Breast epithelium (tissue), 4 donors: ENCODE data around the gene USP24. TPM values are rescaled to one million over a fixed set of nuclear protein-coding genes. Genes with fewer than 3 reads are reported as not detected.
"Not testable (repeated sequence)": the region's sequence is repeated elsewhere in the genome, so short reads cannot be mapped to it uniquely, and the experiment has no call there.

ENCODE experiments used
- DNase-seq, 2 donors: peaks; one replicate each; pipeline ENCODE4 v3.0.0-alpha.2; 2019; ENCODE audit warnings: low spot score in 2 of 2
- H3K27ac ChIP-seq, 2 donors: fragments of 200-600 bp; sonication (generic) in 1 of 2; one replicate each; pipeline ENCODE4 v1.5.1; 2016 to 2019; ENCODE audit warnings: mild to moderate bottlenecking in 1 of 2
- H3K27me3 ChIP-seq, 2 donors: fragments of 200-600 bp; sonication (generic) in 1 of 2; one replicate each; pipeline versions ENCODE4 v1.5.1 to v1.6.0; 2017 to 2019; ENCODE audit warnings: control low read depth in 1 of 2, mild to moderate bottlenecking in 1 of 2
- H3K36me3 ChIP-seq: fragments of 200-600 bp; one replicate; pipeline ENCODE4 v1.5.1; 2019
- H3K4me1 ChIP-seq, 2 donors: fragments of 200-600 bp; sonication (generic); one replicate each; pipeline ENCODE4 v1.5.1; 2016 to 2019; ENCODE audit warnings: control low read depth in 1 of 2
- H3K4me3 ChIP-seq, 3 donors: fragments of 200-600 bp; sonication (generic); 1 replicate in 2 of 3; 2 replicates in 1 of 3; pipeline ENCODE4 v1.5.1; 2016 to 2019; ENCODE audit warnings: mild to moderate bottlenecking in 3 of 3, moderate library complexity in 2 of 3
- H3K9me3 ChIP-seq, 2 donors: fragments of 200-600 bp; sonication (generic) in 1 of 2; one replicate each; pipeline ENCODE4 v1.5.1; 2016 to 2019; ENCODE audit warnings: control low read depth in 1 of 2
- POLR2A ChIP-seq: fragments of 450-650 bp; IDR thresholded peaks from one replicate; pipeline ENCODE4 v1.6.1; 2016; ENCODE audit warnings: antibody characterized with exemption, mild to moderate bottlenecking, moderate library complexity
- POLR2AphosphoS5 ChIP-seq, 3 donors: sonication (generic); formaldehyde crosslinking; IDR thresholded peaks; one replicate each; pipeline ENCODE4 v1.6.1; 2017; ENCODE audit warnings: antibody characterized with exemption in 3 of 3
- intact Hi-C: fragments of 100-400 bp; cut with DNase I; formaldehyde crosslinking; loops from one replicate; pipeline ENCODE4 v1.15.1; 2023; ENCODE audit warnings: low total_unique reads
- total RNA-seq, 3 donors: library from RNA; depleted of rRNA; stranded (reverse); fragments of >200 nt; gene quantifications; one replicate each; pipeline ENCODE4 v1.1.0, GENCODE V29; 2016
- TF ChIP-seq, protein P1 (sequence below), 3 donors: fragments of 450-650 bp; IDR thresholded peaks; one replicate each; pipeline ENCODE4 v1.5.1; 2016 to 2017; ENCODE audit warnings: antibody characterized with exemption in 3 of 3, mild to moderate bottlenecking in 3 of 3, moderate library complexity in 3 of 3

The USP24 gene
- total RNA-seq, 3 donors from 2014 or later, result 51.5 to 103 (median 77.3) TPM

DNA sequence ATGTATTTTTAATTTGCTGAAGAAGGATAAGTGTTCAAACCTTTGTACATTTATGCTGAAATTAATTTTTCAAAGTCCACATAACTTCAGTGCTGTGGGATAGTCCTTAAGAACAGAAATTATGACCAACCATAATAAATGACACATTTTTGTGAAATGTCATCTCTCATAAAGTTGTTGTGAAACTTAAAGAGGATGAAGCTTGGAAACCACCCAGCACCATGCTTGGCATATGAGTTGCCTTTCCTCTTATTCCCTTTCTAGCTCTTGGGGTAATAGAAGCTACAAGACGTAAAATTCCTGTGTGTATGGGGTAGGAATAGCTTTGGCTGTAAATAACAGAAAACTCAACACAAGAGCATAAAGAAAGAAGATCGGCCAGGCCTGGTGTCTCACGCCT lies 18.9 kb upstream of the USP24 start:
- no peak for DNase-seq
- H3K4me3 ChIP-seq, result no peak overlapping the region
- intact Hi-C loops, result no loop called here

DNA sequence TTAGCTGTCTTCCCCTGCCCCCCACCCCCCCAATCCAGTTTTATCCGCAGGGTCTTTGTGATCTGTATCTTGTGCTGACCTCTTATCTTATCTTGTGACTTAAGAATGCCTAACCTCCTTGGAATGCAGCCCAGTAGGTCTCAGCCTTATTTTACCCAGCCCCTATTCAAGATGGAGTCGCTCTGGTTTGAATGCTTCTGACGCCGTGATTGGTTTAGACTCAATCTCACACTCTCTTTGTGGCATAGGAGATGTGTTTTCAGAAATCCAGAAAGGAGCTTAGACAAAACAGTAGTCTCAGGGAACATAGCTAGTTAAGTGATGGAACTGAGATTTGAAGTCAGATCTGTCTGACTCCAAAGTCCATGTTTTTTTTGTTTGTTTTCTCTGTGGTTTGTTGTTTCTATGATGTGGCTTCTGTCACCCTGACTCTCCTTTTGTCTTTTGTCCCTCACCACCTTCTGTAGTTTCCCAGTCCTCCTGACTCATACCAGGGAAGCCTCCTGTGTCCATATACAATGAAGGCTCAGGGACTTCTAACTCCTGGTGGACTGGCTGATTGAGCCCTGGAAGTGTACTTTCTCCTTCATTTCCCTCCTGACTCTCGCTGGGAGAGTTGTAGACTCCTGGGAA lies 18.1 kb upstream of the USP24 start:
- no peak for DNase-seq
- Histone ChIP-seq H3K27ac (no peak overlapping the region), H3K27me3 (no peaks in the 10 kb centered on the region), H3K36me3 (no peaks in the 10 kb centered on the region), H3K4me3 (no peak overlapping the region), H3K9me3 (no peaks in the 10 kb centered on the region), H3K4me1 (no peaks in the 10 kb centered on the region)
- TF ChIP-seq, protein P1, sequence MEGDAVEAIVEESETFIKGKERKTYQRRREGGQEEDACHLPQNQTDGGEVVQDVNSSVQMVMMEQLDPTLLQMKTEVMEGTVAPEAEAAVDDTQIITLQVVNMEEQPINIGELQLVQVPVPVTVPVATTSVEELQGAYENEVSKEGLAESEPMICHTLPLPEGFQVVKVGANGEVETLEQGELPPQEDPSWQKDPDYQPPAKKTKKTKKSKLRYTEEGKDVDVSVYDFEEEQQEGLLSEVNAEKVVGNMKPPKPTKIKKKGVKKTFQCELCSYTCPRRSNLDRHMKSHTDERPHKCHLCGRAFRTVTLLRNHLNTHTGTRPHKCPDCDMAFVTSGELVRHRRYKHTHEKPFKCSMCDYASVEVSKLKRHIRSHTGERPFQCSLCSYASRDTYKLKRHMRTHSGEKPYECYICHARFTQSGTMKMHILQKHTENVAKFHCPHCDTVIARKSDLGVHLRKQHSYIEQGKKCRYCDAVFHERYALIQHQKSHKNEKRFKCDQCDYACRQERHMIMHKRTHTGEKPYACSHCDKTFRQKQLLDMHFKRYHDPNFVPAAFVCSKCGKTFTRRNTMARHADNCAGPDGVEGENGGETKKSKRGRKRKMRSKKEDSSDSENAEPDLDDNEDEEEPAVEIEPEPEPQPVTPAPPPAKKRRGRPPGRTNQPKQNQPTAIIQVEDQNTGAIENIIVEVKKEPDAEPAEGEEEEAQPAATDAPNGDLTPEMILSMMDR (IDR thresholded peaks at IDR 0.05), result no peak
- no peak for TF ChIP-seq POLR2A
- no peak for TF ChIP-seq POLR2AphosphoS5 (IDR thresholded peaks at IDR 0.05)
- intact Hi-C loops, result no loop called here

More for the DNA sequence above, 18.9 kb upstream of the USP24 start:
- Histone ChIP-seq H3K36me3 (no peaks in the 10 kb centered on the region), H3K9me3 (no peaks in the 10 kb centered on the region), H3K4me1 (no peaks in the 10 kb centered on the region), H3K27ac (no peak overlapping the region), H3K27me3 (no peaks in the 10 kb centered on the region)
- TF ChIP-seq, protein P1 (IDR thresholded peaks at IDR 0.05), result no peak
- TF ChIP-seq POLR2A (no peak), POLR2AphosphoS5 (IDR thresholded peaks at IDR 0.05) (no peak)

DNA sequence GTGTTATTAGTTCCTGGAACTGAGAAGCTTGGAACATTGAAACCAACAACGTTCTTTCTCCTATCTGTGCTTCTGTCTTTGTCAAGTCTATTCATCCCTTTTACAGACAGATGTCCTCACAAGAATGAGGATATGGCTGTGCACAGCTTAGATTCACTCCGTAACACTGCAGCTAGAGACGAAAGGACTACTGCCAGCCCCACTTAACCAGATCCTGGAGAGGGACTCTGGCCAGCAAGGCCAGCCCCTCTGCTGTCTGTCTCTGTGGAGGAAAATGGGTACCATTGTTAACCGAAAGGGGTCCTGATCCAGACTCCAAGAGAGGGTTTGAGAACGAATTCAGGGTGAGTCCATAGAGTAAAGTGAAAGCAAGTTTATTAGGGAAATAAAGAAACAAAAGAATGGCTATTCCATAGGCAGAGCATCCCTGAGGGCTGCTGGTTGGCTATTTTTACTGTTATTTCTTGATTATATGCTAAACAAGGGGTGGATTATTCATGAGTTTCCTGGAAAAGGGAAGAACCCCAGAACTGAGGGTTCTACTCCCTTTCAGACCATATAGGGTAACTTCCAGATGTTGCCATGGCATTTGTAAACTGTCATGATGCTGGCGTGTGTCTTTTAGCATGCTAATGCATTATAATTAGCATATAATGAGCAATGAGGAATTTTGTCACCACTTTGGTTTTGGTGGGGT lies 17.4 kb upstream of the USP24 start:
- Histone ChIP-seq H3K36me3 (no peaks in the 10 kb centered on the region), H3K27ac (no peak overlapping the region), H3K4me1 (no peaks in the 10 kb centered on the region), H3K9me3 (no peaks in the 10 kb centered on the region), H3K27me3 (no peaks in the 10 kb centered on the region), H3K4me3 (no peak overlapping the region)
- DNase-seq, result no peak
- intact Hi-C loops, result no loop called here
- no peak for TF ChIP-seq POLR2A
- TF ChIP-seq, protein P1 (IDR thresholded peaks at IDR 0.05), result no peak
- no peak for TF ChIP-seq POLR2AphosphoS5 (IDR thresholded peaks at IDR 0.05)

DNA sequence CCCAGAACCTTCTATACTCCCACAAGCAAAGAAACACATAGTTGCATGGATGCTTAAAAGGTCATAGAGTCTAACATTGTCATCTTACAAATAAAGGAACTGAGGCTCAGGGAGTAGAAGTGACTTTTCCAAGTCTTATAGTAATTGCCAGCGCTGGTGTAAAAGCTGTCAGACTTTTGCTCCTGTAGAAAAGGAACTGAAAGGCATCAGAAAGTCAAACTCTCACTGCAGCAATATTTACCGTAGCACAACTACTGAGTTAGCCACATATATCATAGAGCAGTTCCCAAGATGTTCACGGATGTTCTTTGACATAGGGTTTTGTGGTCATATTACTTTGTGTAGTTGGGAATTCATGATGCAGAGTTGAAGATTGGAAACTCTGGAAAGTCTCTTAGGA lies 16.6 kb upstream of the USP24 start:
- TF ChIP-seq POLR2A, result no peak
- TF ChIP-seq, protein P1 (IDR thresholded peaks at IDR 0.05), result no peak
- no peak overlapping the region for H3K4me3 ChIP-seq
- no peaks in the 10 kb centered on the region for H3K27me3 ChIP-seq
- no peak for DNase-seq
- no peaks in the 10 kb centered on the region for H3K9me3 ChIP-seq
- intact Hi-C loops, result no loop called here
- H3K4me1 ChIP-seq, result no peaks in the 10 kb centered on the region
- H3K36me3 ChIP-seq, result no peaks in the 10 kb centered on the region
- H3K27ac ChIP-seq, result no peak overlapping the region

DNA sequence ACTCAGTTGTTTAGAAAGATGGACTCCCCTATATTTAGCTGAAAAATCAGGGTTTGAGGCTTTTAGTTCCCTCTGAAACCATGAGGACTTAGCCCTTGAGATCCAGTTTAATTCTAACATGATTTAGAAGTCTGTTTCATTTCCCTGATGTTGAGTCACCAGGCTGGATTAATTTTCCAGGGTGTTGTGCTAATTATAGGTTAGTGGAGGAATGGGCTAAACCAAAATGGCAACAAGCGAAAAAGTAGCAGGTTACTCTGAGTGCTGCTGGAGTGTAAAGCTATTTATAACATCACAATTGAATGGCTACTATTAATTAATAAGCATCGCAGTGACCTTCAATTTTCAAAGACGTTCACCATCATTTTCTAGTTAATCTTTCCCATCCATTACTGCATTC lies 15.5 kb upstream of the USP24 start:
- Histone ChIP-seq H3K27me3 (no peaks in the 10 kb centered on the region), H3K36me3 (no peaks in the 10 kb centered on the region), H3K9me3 (no peaks in the 10 kb centered on the region), H3K4me3 (no peak overlapping the region), H3K27ac (no peak overlapping the region), H3K4me1 (no peaks in the 10 kb centered on the region)
- intact Hi-C loops, result no loop called here
- DNase-seq, result no peak
- TF ChIP-seq, protein P1 (IDR thresholded peaks at IDR 0.05), result no peak
- no peak for TF ChIP-seq POLR2A
- TF ChIP-seq POLR2AphosphoS5 (IDR thresholded peaks at IDR 0.05), result no peak

DNA sequence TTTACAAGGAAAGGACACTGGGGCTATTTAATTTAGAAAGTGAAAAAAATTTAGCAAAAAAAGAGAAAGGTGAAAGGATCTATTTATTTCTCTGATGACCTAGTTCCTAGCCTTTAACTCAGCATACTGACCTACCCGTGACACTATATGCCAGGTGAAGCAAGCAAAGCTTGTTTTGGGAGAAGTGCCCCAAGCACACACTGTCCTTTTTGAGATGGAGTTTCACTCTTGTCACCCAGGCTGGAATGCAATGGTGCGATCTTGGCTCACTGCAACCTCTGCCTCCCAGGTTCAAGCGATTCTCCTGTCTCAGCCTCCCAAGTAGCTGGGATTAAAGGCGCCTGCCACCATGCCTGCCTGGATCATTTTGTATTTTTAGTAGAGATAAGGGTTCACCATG lies 14.6 kb upstream of the USP24 start:
- not testable (repeated sequence) for H3K4me3 ChIP-seq, H3K27me3 ChIP-seq

More for the DNA sequence above, 14.6 kb upstream of the USP24 start:
- H3K36me3 ChIP-seq, H3K27ac ChIP-seq, intact Hi-C loops, DNase-seq, H3K9me3 ChIP-seq, H3K4me1 ChIP-seq: not testable (repeated sequence)
